ENCODE data around the gene TBC1D22A. TPM values are rescaled to one million over a fixed set of nuclear protein-coding genes. Genes with fewer than 3 reads are reported as not detected.

The TBC1D22A gene
- total RNA-seq, 1 donor from 2014 or later, result 14.3 TPM

DNA sequence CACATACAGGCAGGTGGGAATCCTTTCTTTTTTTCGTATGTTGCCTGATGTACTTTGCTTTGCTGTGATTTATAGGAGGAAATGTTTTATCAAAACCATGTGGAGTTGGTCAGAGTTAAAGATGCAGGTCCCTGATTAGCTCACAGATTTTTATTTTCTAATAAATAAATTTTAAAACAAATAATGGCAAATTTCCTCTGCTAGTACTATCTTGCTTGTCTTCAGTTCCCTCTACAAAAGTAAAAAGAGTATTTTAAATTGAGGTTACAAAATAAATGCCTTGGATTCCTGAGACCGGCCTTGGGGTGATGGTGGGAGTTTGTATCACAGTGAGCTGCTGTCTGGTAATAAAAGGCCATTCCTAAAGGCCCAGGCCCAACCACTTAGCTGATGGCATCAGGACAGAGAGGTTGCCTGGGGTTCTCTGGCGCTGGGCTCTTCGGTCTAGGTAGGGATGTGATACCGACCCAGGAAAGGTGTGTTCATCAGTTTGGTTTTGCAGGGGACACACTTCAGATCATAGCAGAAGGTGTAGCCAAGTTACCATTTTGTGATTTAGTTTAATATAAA, 129.0 kb downstream of the TBC1D22A start:
- Mint-ChIP-seq H3K27ac (ENCODE audit: unreplicated experiment) (no peak overlapping the region), H3K36me3 (ENCODE audit: low read depth) (peaks cover 4% of the 10 kb centered on the region), H3K4me3 (no peak overlapping the region), H3K9me3 (no peaks in the 10 kb centered on the region), H3K27me3 (ENCODE audit: low read depth) (no peaks in the 10 kb centered on the region), H3K4me1 (peaks cover 26% of the 10 kb centered on the region)
- TF ChIP-seq, protein P1, sequence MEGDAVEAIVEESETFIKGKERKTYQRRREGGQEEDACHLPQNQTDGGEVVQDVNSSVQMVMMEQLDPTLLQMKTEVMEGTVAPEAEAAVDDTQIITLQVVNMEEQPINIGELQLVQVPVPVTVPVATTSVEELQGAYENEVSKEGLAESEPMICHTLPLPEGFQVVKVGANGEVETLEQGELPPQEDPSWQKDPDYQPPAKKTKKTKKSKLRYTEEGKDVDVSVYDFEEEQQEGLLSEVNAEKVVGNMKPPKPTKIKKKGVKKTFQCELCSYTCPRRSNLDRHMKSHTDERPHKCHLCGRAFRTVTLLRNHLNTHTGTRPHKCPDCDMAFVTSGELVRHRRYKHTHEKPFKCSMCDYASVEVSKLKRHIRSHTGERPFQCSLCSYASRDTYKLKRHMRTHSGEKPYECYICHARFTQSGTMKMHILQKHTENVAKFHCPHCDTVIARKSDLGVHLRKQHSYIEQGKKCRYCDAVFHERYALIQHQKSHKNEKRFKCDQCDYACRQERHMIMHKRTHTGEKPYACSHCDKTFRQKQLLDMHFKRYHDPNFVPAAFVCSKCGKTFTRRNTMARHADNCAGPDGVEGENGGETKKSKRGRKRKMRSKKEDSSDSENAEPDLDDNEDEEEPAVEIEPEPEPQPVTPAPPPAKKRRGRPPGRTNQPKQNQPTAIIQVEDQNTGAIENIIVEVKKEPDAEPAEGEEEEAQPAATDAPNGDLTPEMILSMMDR (conservative IDR thresholded peaks at IDR 0.05), result no peak
- DNase-seq (ENCODE audit: low read depth, low spot score), result no peak

DNA sequence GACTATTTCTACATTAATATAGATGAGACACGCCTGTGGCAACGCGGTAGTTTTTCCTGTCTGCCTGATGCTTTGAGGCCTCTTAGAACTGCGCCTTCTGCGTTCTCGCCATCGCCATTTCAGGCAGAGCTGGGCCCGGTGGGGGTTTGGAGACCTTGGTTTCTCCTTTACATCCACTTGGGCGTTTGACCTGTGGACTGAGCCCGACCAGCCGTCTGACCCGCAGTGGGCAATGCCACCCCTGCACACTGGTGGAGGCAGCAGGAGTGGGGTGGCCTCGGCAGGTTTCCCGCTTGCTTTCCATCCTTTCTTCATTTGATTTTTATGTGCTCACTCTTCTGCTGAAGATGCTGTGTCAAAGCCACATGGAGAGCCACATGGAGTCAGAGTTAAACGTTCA, 130.4 kb downstream of the TBC1D22A start:
- Mint-ChIP-seq H3K4me3 (no peak overlapping the region), H3K27me3 (ENCODE audit: low read depth) (no peaks in the 10 kb centered on the region), H3K27ac (ENCODE audit: unreplicated experiment) (no peak overlapping the region), H3K36me3 (ENCODE audit: low read depth) (peaks cover 8% of the 10 kb centered on the region), H3K4me1 (peaks cover 26% of the 10 kb centered on the region), H3K9me3 (no peaks in the 10 kb centered on the region)
- TF ChIP-seq, protein P1 (conservative IDR thresholded peaks at IDR 0.05), result no peak
- DNase-seq (ENCODE audit: low read depth, low spot score), result no peak

DNA sequence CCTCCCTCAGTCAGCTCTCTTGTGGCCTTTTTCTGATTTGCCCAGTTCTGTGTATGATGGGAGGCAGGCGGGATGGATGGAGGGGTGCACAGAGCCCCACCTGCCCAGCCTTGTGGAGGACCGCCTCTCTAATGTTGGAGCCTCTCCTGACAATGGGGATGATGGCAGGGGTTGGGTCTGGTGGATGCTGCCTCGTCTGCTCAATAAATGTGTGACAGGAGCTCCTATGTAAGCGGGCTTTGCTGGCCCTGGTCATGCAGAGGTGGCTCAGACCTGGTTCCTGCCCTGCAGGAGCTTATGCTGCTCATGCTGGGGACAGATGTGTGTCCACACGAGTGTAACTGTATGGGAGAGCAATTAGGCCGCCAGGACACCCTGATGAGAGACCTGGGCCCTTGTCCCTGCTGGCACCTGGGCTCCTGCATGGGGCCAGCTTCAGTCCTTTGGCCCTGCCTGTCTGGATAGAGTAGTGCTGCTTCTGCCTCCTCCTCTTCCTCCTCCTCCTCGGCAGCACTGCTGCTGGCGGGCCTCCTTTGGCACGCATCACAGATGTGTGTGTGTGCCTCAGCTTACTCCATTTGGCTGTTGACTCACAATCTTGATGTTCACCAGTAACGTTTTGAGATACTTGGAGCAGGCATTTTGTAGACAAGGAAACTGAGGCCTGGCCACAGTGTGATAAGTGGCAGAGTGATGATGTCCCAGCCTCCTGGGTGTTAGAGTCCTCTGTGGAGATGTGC, 131.0 kb downstream of the TBC1D22A start:
- Mint-ChIP-seq H3K27me3 (ENCODE audit: low read depth) (no peaks in the 10 kb centered on the region), H3K27ac (ENCODE audit: unreplicated experiment) (no peak overlapping the region), H3K36me3 (ENCODE audit: low read depth) (peaks cover 8% of the 10 kb centered on the region), H3K9me3 (no peaks in the 10 kb centered on the region), H3K4me1 (peaks cover 26% of the 10 kb centered on the region), H3K4me3 (no peak overlapping the region)
- TF ChIP-seq, protein P1 (conservative IDR thresholded peaks at IDR 0.05), result no peak
- DNase-seq (ENCODE audit: low read depth, low spot score), result no peak

DNA sequence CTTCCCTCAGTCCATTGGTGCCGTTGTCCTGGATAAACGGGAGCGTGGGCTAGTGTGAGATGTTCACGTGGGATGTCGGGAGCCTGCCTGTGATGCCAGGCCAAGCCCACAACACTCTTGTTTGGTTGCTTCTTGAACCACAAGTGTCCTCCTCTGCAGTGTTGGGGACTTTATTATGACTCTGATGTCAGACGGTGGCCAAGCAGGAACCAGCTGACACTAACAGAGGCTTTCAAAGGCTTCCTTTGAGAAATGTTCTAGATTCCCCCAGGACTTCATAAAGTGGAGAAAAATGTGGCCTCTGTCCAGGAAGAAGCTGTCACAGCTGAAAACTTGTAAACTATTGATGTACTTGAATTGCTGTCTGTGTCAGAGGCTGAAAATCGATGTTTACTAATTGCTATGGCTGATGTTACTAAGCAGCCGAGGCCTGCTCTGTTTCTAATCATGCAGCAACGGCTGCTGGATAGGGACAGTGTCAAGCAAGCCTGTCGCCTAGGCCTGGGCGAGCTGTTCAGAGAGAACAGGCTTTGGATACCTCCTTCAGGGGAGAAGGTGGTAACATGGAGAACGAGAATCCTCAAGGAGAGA, 131.7 kb downstream of the TBC1D22A start:
- H3K4me3 Mint-ChIP-seq, result no peak overlapping the region
- H3K4me1 Mint-ChIP-seq, result peaks cover 26% of the 10 kb centered on the region
- H3K36me3 Mint-ChIP-seq (ENCODE audit: low read depth), result peaks cover 8% of the 10 kb centered on the region
- no peaks in the 10 kb centered on the region for H3K9me3 Mint-ChIP-seq
- DNase-seq (ENCODE audit: low read depth, low spot score), result no peak
- peak overlapping the region; percentile 89 for H3K27ac Mint-ChIP-seq (ENCODE audit: unreplicated experiment)
- TF ChIP-seq, protein P1 (conservative IDR thresholded peaks at IDR 0.05), result no peak
- H3K27me3 Mint-ChIP-seq (ENCODE audit: low read depth), result no peaks in the 10 kb centered on the region

DNA sequence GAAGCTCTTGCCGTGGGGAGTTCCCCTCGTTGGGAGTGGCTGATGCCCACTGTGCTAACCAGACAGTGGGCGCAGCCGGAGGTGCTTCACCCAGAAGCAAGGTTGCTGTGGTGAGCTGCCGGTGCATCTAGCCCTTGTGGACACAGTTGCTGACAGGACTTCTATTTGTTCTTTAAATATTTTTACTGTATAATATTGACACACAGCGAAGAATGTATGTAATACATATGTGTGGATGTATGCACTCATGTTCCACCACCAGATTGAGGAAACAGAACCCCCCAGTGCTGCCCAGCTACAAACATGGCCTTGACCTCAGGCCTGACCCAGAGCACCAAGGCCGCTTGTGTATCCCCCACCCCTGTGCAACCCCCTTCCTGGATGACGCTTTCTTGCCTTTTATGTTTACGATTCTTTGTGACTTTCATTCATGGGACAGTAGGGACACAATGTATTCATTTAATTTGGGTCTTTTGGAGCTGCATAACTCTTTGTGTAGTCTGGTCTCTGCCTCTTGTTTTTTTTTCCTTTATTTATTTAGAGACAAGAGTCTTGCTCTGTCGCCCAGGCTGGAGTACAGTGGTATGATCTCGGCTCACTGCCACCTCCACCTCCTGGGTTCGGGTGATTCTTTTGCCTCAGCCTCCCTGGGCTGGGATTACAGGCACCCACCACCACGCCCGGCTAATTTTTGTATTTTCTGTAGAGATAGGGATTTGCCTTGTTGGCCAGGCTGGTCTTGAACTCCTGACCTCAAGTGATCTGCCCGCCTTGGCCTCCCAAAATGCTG, 132.6 kb downstream of the TBC1D22A start:
- H3K36me3 Mint-ChIP-seq (ENCODE audit: low read depth), result peaks cover 6% of the 10 kb centered on the region
- no peaks in the 10 kb centered on the region for H3K27me3 Mint-ChIP-seq (ENCODE audit: low read depth)
- peaks cover 26% of the 10 kb centered on the region for H3K4me1 Mint-ChIP-seq
- TF ChIP-seq, protein P1 (conservative IDR thresholded peaks at IDR 0.05), result no peak
- no peaks in the 10 kb centered on the region for H3K9me3 Mint-ChIP-seq
- DNase-seq (ENCODE audit: low read depth, low spot score), result no peak
- no peak overlapping the region for H3K4me3 Mint-ChIP-seq
- peak overlapping the region; percentile 89 for H3K27ac Mint-ChIP-seq (ENCODE audit: unreplicated experiment)

All from neural crest cell (in vitro differentiated cells).